ENCODE data around the gene TRIO. TPM values are rescaled to one million over a fixed set of nuclear protein-coding genes. Genes with fewer than 3 reads are reported as not detected.
A peak's percentile ranks its signal among the peaks of the same experiment; 100 is the strongest.

Gene TRIO
- total and polyA plus RNA-seq, 2 experiments from 2014 or later: 18.5 to 78.2 TPM

- peak overlapping the region; percentile 59 for H3K27ac ChIP-seq
- 78% methylated on average over 13 of the region's 13 CpGs for WGBS (ENCODE audit: low lambda C conversion rate, missing lambda C conversion rate)
Observed at GRCh38 chr5:14429101-14430050, 286.2 kb downstream of the TRIO start.

DNA sequence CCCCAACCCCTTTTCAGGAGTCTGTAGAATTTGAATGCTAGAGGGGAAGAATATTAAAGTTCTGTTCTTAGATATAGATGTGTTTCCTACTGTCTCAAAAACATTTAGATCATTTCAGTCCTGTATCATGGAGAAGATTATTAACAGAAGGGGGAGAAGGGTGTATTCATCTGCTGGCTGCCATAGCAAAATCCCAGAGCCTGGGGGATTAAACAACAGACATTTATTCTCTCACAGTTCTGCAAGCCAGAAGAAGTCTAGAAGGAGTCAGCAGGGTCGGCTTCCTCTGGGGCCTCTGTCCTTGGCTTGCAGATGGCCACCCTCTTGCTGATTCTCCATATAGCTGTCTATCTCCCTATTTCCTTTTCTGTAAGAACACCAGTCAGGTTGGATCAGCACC lies 288.4 kb downstream of the TRIO start:
- Histone ChIP-seq H3K9me2 (replicated peaks; ENCODE audit: insufficient read depth) (no peaks in the 10 kb centered on the region), H3K4me1 (ENCODE audit: insufficient read depth) (peaks cover 33% of the 10 kb centered on the region), H4K20me1 (ENCODE audit: insufficient read depth, poor library complexity, severe bottlenecking) (no peaks in the 10 kb centered on the region), H3K4me3 (no peak overlapping the region), H3K4me2 (no peak overlapping the region), H3K27ac (no peak overlapping the region), H3K27me3 (no peaks in the 10 kb centered on the region), H3K79me2 (peaks cover 4% of the 10 kb centered on the region), H2AFZ (no peak overlapping the region), H3K9me3 (ENCODE audit: low read depth) (no peaks in the 10 kb centered on the region), H3K36me3 (replicated peaks; ENCODE audit: insufficient read depth, low read depth) (no peaks in the 10 kb centered on the region)
- no peak for DNase-seq (ENCODE audit: low spot score)
- TF ChIP-seq CTCF (IDR thresholded peaks at IDR 0.05; ENCODE audit: poor library complexity) (no peak), EZH2 (IDR thresholded peaks at IDR 0.05; ENCODE audit: borderline replicate concordance) (no peak), EZH2phosphoT487 (IDR thresholded peaks at IDR 0.05; ENCODE audit: low read depth, severe bottlenecking, unreplicated experiment) (no peak)
- 70% methylated on average over 1 of the region's 1 CpG for WGBS (ENCODE audit: low lambda C conversion rate, missing lambda C conversion rate)

More at GRCh38 chr5:14429101-14430050, 286.2 kb downstream of the TRIO start:
- no peak for DNase-seq (ENCODE audit: low spot score)
- H2AFZ ChIP-seq: no peak overlapping the region
- no peaks in the 10 kb centered on the region for H3K9me3 ChIP-seq (ENCODE audit: low read depth)
- no peaks in the 10 kb centered on the region for H3K27me3 ChIP-seq
- peaks cover 33% of the 10 kb centered on the region for H3K4me1 ChIP-seq (ENCODE audit: insufficient read depth)
- no peaks in the 10 kb centered on the region for H3K9me2 ChIP-seq (replicated peaks; ENCODE audit: insufficient read depth)
- no peaks in the 10 kb centered on the region for H3K36me3 ChIP-seq (replicated peaks; ENCODE audit: insufficient read depth, low read depth)
- H3K4me3 ChIP-seq: no peak overlapping the region
- H4K20me1 ChIP-seq (ENCODE audit: insufficient read depth, poor library complexity, severe bottlenecking): no peaks in the 10 kb centered on the region
- H3K79me2 ChIP-seq: peaks cover 4% of the 10 kb centered on the region
- H3K4me2 ChIP-seq: no peak overlapping the region
- TF ChIP-seq EZH2phosphoT487 (IDR thresholded peaks at IDR 0.05; ENCODE audit: low read depth, severe bottlenecking, unreplicated experiment): no peak
- no peak for TF ChIP-seq EZH2 (IDR thresholded peaks at IDR 0.05; ENCODE audit: borderline replicate concordance)
- no peak for TF ChIP-seq CTCF (IDR thresholded peaks at IDR 0.05; ENCODE audit: poor library complexity)

- Histone ChIP-seq H3K4me3 (no peak overlapping the region), H3K27me3 (no peaks in the 10 kb centered on the region), H3K4me1 (ENCODE audit: insufficient read depth) (peaks cover 33% of the 10 kb centered on the region), H3K9me3 (ENCODE audit: low read depth) (no peaks in the 10 kb centered on the region), H3K36me3 (replicated peaks; ENCODE audit: insufficient read depth, low read depth) (no peaks in the 10 kb centered on the region), H3K4me2 (no peak overlapping the region), H3K27ac (peak overlapping the region; percentile 26), H3K9me2 (replicated peaks; ENCODE audit: insufficient read depth) (no peaks in the 10 kb centered on the region), H2AFZ (no peak overlapping the region), H4K20me1 (ENCODE audit: insufficient read depth, poor library complexity, severe bottlenecking) (no peaks in the 10 kb centered on the region), H3K79me2 (peaks cover 4% of the 10 kb centered on the region)
- DNase-seq (ENCODE audit: low spot score): no peak
- WGBS (ENCODE audit: low lambda C conversion rate, missing lambda C conversion rate): 72% methylated on average over 8 of the region's 8 CpGs
- no peak for TF ChIP-seq EZH2phosphoT487 (IDR thresholded peaks at IDR 0.05; ENCODE audit: low read depth, severe bottlenecking, unreplicated experiment)
- no peak for TF ChIP-seq CTCF (IDR thresholded peaks at IDR 0.05; ENCODE audit: poor library complexity)
- TF ChIP-seq EZH2 (IDR thresholded peaks at IDR 0.05; ENCODE audit: borderline replicate concordance): no peak
Observed at GRCh38 chr5:14432931-14433589, 289.9 kb downstream of the TRIO start.
